ENCODE data around the gene SCMH1. TPM values are rescaled to one million over a fixed set of nuclear protein-coding genes. Genes with fewer than 3 reads are reported as not detected.

SCMH1 gene
- total RNA-seq, 1 experiment from 2014 or later = 16.5 TPM

DNA sequence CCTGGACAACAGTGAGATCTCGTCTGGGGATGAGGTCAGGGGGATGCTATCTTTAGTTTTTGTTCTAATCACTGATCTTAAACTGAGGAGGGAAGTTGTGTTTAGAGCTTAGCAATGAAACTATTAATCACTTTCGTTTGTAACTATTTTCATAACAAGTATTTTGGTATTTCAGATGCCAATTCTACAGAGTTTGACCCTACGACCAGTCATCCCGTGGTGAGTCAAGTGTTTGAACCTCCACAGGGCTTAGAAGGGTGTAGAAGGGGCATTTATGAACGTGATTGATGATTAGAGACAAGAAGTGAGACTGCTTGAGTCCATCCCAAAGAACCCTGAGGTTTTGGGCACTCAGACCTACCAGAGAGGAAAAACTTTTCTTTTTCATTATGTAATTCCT, 236.2 kb downstream of the SCMH1 start:
- Histone ChIP-seq H3K27ac (ENCODE audit: insufficient read length, low read depth, low read length) (no peak overlapping the region), H3K56ac (ENCODE audit: insufficient read length, low read depth, low read length) (no peak overlapping the region), H2AFZ (ENCODE audit: low read length) (no peak overlapping the region), H2BK12ac (ENCODE audit: insufficient read length, low read depth, low read length) (no peak overlapping the region), H3K9ac (ENCODE audit: extremely low read depth, insufficient read length, low read length) (no peak overlapping the region), H3K4me1 (ENCODE audit: insufficient read depth, low read length) (no peaks in the 10 kb centered on the region), H3K79me1 (ENCODE audit: insufficient read depth, low read depth, low read length, poor library complexity, severe bottlenecking) (no peaks in the 10 kb centered on the region), H3K79me2 (ENCODE audit: insufficient read depth, low read length) (no peaks in the 10 kb centered on the region), H4K91ac (ENCODE audit: insufficient read length, low read depth, low read length) (no peak overlapping the region), H4K5ac (ENCODE audit: insufficient read length, low read depth, low read length) (no peak overlapping the region), H2BK15ac (ENCODE audit: low read depth, low read length) (no peak overlapping the region), H3K14ac (ENCODE audit: insufficient read depth, low read length) (no peak overlapping the region), H2AK5ac (ENCODE audit: insufficient read length, low read length) (no peak overlapping the region), H3K4me2 (ENCODE audit: insufficient read depth, insufficient read length, low read length) (no peak overlapping the region), H3T11ph (ENCODE audit: low read length) (no peak overlapping the region), H3K9me3 (ENCODE audit: control insufficient read depth, low read depth, low read length) (no peaks in the 10 kb centered on the region), H3K27me3 (ENCODE audit: insufficient read depth, low read length) (no peaks in the 10 kb centered on the region), H3K4ac (ENCODE audit: low read depth, low read length) (no peak overlapping the region), H2BK120ac (ENCODE audit: low read depth, low read length, poor library complexity, severe bottlenecking) (no peak overlapping the region), H3K18ac (ENCODE audit: insufficient read length, low read depth, low read length) (no peak overlapping the region), H4K8ac (replicated peaks; ENCODE audit: insufficient read length, low read depth, low read length) (no peak overlapping the region), H3K23me2 (ENCODE audit: insufficient read length, low read depth, low read length, poor library complexity, severe bottlenecking) (no peaks in the 10 kb centered on the region), H2BK5ac (ENCODE audit: insufficient read length, low read length) (no peak overlapping the region), H2BK20ac (ENCODE audit: low read depth, low read length, poor library complexity, severe bottlenecking) (no peak overlapping the region), H3K23ac (ENCODE audit: insufficient read length, low read depth, low read length) (no peak overlapping the region), H4K20me1 (ENCODE audit: control insufficient read depth, insufficient read depth, insufficient read length) (no peaks in the 10 kb centered on the region)
- H3K9me3 Mint-ChIP-seq = no peaks in the 10 kb centered on the region
- peak overlapping the region in 1 of 3 experiments; percentile 5; a peak in 1 of 7 replicates for H3K27ac Mint-ChIP-seq
- H3K4me1 Mint-ChIP-seq = no peaks in the 10 kb centered on the region
- no peak for DNase-seq
- TF ChIP-seq, protein P1, sequence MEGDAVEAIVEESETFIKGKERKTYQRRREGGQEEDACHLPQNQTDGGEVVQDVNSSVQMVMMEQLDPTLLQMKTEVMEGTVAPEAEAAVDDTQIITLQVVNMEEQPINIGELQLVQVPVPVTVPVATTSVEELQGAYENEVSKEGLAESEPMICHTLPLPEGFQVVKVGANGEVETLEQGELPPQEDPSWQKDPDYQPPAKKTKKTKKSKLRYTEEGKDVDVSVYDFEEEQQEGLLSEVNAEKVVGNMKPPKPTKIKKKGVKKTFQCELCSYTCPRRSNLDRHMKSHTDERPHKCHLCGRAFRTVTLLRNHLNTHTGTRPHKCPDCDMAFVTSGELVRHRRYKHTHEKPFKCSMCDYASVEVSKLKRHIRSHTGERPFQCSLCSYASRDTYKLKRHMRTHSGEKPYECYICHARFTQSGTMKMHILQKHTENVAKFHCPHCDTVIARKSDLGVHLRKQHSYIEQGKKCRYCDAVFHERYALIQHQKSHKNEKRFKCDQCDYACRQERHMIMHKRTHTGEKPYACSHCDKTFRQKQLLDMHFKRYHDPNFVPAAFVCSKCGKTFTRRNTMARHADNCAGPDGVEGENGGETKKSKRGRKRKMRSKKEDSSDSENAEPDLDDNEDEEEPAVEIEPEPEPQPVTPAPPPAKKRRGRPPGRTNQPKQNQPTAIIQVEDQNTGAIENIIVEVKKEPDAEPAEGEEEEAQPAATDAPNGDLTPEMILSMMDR (conservative IDR thresholded peaks at IDR 0.05) = no peak
- no peak overlapping the region for H3K4me3 Mint-ChIP-seq
- no peaks in the 10 kb centered on the region for H3K27me3 Mint-ChIP-seq (ENCODE audit: low read depth)
- no CpG with 5 or more reads among the region's 5 CpGs for WGBS (ENCODE audit: extremely low coverage, insufficient read length, low lambda C conversion rate)
- peaks cover 62 to 99% (median 92%) of the 10 kb centered on the region in 3 experiments; a peak in 6 of 7 replicates for H3K36me3 Mint-ChIP-seq (ENCODE audit: insufficient read depth in 1 of 3, low read depth in 3 of 3)

All from H9 (cell line).